GM19025 (cell line): ENCODE data around the gene STRBP.

ENCODE experiments used
- ATAC-seq: cut with Tn5 transposase; IDR thresholded peaks from one replicate; pipeline ENCODE4 v1.9.1; 2021; ENCODE audit warnings: mild to moderate bottlenecking, low read depth, moderate library complexity; ENCODE audit not compliant: unreplicated experiment

The STRBP gene

DNA sequence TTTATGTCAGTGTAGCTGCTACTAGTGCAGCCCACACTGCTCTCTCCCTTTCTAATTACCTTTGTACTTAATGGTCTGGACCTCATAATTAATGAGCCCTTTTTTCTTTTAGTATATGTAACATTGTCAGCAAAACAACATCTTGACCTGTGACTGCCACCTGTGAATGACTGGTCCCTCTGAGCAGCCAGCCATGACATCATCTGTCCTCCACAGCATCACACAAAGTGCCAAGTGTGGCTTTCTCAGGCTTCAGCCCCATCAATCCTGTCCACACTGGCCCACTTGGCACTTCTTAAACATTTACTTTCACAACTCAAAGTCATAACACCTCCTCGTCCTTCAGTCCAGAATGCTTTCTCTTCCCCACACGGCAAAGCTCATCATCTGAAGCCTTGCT lies 130.2 kb downstream of the STRBP start:
- ATAC-seq = no peak

DNA sequence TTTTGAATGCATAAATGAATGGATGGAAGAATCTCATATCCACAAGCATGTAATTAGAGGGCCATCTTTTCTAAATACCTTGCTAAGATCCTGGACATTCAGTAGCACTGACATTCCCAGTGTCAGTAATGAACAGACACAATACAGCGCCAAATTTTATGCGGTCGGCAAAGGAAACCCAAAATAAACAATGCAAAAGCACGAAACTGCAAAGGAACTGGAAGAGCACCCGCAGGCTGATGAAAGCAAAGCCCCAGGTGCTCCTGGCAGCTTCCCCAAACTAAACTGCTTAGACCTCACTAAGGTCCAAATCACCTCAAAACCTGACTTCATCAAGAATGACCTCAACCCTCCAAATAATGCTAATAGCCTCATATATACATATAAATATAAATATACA lies 133.0 kb downstream of the STRBP start:
- no peak for ATAC-seq

DNA sequence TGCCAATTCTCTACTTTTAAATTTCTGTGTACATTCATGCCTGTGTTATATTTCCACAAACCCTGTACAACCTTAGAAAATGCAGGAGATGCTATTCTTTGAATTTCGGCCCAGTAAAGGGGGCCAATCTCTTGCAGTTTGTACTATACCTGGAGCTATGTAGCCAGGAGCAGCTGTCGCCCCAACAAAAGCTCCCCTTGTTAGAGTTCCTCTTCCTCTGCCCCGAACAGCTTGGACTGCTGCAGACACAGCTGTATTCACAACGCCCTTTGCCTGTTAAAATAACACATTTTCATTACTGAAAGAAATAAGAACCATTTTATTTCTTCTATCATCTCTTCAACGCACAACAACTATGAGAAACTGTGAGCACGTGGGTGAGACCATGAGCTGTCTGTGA lies 135.7 kb downstream of the STRBP start:
- no peak for ATAC-seq

DNA sequence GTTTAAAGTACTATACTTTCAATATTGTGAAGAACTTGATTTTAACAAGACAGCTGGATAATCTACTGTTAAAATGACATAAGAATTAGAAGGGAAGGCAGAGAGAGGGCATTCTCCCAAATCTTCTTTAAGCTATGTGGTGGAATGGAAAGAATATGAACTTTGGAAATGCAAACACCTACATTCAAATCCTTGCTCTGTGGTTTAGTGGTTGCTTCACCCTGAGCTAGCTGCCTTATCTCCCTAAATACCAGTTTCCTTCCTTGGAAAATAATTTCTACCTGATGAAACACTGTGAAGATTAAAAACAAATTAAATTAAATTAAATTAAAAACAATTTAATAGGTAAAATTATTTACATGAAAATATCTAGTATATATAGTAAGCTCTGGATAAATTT lies 136.4 kb downstream of the STRBP start:
- no peak for ATAC-seq

DNA sequence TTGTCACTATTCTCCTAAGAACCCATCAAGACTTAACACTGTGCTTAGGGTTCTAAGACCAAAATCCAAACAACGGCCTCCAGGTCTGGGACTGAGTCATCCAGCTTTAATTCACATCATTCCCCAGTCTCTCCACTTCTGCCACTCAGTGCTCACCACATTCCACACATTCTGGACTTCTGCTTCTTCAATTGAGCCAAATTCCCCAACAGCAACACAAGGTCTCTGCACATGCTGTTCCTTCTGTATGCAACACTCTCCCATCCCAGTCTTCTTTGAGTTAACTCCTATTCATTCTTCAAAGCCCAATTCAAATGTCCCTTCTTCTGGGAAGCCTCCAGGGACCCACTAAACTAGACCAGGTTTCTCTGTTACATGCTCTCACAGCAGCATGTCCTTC lies 137.1 kb downstream of the STRBP start:
- no peak for ATAC-seq

DNA sequence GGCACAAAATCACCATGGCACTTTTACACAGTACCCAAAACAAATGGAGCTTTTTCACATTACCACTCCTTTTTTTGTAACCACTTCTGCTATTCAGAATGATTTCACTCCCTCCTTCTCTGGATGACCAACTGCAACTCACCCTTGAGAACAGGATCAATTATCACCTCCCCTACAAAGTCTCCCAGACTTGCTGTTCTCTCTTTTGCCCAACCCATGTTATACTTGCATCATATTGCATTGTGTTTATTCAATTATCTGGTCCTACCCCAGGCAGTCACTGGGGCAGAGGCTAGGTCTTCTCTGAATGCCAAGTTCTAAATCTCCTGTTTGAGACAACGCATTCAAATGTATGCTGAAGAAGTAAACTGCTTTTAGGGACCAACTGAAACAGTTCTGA lies 139.0 kb downstream of the STRBP start:
- ATAC-seq = no peak

DNA sequence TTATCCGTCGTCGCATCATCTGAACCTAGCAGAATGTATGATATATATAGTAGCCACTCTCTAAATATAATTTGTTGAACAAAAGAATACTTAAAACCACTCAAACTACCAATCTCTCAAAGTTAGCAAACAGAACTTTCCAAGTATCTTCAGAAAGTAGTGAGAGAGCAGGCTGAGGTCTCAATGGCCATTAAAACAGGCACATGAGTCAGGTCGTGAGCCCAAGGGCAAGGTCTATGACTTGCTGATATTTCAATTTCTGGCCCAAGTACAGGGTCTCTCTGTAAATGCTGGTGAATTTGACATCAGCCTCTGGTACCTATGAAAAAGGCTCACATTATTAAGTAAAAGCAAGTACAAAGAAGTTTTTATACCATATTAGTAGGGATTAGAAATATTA lies 139.8 kb downstream of the STRBP start:
- ATAC-seq = no peak

DNA sequence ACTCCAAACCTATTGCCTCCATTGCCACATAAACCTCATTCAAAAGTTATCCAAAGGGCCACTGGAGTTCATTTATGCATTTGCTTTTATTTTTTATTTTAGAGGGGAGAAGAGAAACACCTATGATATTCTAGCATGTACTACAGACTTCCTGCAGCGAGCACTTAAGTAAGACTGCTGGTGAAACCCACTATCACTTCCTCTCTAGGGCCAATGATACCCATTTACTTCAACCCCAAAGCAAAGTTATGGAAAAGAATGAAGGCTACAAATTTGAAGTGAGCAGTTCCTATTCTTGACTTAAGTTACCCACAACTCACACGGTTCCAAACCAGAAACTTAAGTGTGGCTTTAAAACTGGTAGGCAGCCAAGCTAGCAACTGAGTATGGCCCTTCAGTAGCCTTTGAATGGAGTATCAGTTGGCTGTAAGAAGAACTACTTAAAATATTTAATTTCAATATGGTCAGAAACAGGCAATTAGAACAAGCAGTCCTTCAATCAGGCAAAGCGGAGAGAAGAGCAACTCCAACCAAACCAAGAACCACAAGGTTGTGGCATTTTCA lies 140.8 kb downstream of the STRBP start:
- no peak for ATAC-seq

DNA sequence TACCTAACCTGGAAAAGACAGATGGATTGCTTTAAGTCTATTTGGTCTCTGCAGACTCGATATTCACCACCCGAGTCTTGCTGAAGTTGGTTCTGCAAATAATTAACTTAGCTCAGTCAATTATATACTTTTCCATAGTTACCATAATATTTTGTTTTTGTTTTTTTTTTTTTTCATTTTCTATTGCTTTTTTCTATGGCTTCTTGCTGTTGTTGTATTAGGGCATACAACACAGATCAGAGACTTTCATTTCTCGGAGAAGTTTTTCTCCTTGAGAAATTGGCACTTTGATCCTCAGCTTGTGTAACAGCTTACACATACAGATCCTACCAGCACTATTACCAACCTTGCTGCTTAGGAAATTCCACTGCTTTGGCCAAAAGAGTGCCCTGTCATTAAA lies 146.9 kb downstream of the STRBP start:
- ATAC-seq = no peak

DNA sequence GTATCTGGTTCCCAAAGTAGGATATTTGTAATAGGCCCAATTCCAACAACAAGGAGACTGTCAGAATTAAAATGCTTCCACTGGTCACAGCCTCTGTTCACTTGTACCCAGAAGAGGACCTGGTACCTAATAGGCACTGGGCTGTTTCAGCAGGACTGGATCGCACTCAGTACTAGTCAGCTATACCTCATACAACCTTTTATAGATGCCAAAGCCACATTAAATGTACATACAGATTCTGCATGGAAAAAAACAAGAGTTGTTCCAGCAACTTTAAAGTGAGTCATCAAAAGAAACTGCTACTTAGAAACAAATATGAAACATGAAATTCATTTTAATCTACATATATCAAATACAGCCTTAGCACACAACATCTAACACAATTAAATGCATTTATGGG lies 147.4 kb downstream of the STRBP start:
- ATAC-seq = no peak

DNA sequence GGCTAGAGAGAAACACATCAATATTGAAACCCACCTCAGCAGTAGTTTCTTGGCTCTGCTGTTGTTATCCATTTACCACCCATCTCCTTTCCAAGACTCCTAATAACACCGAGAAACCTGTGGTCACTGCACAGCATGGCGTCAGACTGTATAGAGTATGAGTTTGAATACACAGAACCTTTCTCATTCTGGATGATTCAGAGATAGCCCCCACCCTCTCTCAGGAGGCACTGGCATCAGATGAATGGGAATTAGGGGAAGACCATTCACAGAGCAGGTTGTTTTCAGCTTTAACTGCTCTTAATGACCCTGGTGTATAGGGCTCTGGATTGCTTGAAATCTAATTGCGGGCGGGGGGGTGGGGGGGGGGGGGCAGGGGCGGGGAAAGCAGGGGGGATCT lies 148.3 kb downstream of the STRBP start:
- ATAC-seq = no peak

DNA sequence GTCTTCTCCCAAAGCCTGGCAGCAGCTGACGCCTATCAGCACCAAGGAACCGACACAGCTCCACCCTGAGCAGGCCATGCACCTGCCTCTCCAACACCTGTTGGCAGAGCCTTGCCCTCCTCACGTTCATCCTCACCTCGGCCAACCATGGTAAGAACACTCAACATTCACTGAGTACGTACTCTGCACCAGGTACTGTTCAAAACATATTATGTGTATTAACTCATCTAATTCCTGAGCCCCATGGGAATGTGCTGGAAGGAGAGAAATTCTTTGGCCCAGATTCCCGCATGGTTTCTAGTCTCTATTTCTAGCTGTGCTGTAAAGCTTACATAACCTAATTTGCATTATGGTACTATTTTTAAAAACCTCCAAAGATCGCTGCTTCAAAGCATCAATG lies 148.8 kb downstream of the STRBP start:
- ATAC-seq = no peak

DNA sequence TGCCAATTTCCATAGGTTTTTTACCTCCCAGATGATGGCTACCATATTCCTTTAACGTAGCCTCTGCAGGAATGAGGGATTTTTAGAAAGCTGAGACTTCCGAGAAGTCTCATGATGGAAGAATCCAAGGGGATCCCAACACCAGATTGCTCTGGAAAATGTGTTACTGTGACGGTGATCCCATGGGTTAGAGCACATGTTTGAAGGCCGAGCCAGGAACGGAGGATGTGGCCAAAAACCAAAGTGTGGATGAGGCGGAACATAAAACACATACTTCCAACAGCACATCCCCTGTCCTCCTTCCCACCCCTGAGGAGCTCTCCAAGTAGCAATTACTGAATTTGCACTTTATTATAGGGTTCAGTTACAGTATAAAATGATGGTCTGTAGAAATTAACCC lies 152.3 kb downstream of the STRBP start:
- ATAC-seq = no peak

DNA sequence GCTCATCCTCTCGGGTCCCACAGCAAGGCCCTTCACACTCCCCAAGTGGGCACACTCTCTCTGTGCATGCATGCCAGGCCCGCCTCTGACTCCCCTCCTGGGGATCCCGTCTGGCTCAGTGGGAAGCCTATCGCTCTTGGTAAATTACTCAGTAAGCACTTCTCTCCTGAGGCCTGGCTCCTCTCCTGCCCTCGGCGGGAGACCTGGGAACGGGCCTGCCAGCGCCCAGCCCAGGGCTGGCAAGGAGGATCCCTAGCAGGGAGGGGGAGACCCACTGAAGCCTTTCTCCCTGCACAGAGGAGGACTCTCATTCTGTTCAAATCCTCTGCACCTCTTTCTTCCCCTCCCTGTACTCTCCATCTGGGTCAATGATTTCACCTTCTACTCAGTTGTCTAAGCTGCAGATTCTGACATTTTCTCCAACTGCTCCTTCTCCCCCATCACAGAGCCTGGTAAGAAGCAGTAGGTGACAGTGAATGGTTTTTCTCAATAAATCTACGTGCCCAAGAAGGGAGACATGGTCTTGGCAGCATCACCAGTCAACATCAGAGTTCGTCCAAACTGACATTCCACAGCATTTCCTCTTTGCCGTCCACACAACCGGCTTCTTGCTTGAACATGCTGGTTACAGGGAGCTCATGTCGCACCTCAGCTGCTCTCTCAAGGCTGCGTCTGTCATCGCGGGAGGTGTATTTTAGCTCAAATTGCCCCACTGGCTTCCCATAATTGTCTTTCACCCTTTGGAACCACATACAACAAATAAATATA lies 153.1 kb downstream of the STRBP start:
- ATAC-seq = no peak

DNA sequence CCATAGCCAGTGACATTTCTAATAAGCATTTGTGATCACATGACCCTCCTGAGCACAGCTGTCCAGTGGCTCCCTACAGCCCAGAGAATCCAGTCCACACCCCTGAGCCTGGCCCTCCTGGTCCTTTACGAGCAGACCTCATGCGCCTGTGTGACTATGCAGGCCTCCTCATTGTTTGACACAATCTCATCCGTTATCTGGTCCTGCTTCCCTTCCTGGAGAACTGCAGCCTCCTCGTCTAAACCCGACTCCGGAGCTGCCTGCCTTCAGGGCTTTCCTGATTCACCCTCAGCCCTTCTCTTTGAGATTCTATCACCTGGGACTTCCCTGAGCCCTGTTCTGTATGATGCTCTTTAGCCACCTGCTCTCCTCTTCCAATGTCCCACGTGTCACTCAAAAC lies 155.2 kb downstream of the STRBP start:
- no peak for ATAC-seq

DNA sequence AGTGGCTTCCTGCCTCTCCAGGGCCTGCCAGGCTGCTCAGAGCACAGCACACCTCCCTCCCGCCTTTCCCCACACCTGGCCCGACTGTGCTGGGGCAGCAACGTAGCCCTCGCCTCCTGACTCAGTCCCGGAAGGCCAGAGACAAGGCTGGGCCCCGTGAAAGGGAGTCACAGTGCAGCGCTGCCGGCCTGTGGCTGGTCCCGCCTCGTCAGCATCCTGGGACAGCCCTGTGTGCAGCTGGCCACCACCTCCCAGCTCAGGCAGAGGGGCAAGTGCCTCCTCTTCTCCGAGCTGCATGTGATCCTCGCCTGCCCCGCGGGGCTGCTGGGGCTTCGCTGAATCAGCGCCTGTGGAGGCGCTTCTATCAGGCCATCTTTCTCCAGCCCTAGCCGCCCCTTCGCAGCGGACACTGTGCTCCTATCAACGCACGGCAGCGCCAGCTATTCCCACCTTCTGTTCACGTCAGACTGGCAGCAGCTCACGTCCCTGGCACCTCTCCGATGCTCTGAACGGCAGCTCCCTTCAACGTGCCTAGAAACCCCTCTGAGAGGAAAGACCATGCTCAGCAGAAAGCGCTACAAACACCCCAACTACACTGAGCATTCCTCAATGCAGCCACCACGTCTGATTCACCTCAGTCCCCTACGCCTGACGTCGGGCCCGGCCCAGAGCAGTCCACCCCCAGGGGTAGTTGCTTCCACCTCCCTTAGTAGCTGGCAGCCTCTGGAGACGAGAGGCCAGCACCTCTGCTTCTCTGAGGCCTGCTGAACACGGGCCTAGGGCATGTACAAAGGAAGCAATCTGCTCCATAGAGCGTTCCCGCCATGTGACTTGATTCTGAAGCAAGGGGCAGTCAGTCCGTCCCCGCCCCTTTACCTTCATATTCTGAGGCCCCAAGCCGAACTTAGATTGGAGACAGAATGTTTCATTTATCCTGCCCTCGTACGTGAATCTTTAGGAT lies 156.1 kb downstream of the STRBP start:
- no peak for ATAC-seq

DNA sequence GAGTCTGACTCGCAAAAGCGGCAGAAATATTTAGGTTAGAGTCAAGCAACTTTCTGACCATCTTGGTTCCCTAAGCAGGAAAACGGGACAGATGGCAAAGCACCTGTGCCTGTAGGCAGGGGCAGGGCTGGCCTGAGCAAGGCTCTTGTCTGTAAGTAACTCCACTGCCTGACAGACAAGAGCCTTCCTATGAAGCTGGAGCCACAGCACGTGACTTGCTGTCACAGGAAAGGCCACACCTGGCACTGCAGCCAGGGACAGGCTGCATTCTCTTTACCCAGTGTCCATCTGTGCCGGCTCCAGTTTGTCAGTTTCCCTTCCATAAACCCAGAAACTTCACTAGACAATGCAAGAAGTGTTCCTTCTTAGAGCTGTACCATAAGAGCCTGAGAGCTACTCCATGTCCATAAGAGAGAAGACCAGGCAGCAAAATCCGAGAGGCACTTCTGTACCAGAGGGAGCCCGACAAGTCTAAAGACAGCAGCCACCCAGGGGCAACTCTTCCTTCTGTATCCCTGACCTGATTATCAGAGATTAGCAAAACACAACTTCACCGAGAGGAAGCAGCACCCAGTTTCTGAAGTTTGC lies 156.9 kb downstream of the STRBP start:
- ATAC-seq = no peak

DNA sequence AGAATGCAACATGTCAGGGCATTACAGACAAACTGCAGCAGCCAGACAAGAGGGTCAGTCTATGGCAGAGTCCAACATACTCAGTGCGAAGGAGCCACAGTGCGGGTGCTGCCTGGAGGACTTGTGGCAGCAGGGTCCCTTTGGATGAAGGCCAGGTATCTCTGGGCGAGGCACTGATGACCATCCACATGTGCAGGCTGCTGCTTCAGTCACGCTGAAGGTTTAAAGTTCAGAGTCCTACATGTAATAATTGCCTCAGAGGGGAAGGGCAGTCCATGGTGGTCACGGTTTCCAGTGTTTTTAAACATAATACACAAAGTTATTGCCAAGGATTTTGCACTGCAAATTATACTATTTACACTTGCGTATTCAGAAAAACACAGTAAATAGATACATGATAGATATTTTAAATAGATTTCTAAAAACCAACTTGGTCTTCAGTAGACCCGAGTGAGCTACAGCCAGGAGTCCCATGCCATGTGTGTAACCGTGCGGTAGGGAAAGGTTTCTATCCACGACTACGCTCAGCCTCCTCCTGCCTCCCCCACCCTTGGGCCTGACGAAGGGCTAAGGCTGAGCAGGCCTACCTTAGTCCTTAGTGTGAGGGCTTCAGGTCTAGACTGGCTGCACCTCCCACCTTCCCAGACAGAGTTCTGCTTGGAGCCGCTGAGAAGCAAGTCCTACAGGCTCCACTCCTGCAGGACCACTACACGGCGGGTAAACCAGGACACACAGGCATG lies 158.7 kb downstream of the STRBP start:
- ATAC-seq = no peak

DNA sequence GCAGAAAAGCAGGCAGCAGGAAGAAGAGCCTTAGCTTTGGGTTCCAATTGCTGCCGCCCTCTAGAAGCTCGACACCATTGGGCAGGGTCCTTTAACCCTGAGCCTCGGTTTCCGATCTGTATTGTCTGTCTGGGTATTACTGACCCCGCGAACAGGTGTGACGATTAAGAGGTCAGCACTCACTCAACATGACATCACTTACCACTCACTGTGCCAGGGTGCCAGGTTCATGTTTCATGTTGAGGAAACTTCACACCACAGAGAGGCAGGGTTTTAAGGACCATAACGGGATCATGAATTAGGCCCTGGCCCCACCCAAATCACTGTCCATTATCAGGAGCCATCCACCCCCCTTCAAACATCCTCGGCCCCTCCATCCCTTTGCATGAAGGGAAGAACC lies 159.4 kb downstream of the STRBP start:
- no peak for ATAC-seq

DNA sequence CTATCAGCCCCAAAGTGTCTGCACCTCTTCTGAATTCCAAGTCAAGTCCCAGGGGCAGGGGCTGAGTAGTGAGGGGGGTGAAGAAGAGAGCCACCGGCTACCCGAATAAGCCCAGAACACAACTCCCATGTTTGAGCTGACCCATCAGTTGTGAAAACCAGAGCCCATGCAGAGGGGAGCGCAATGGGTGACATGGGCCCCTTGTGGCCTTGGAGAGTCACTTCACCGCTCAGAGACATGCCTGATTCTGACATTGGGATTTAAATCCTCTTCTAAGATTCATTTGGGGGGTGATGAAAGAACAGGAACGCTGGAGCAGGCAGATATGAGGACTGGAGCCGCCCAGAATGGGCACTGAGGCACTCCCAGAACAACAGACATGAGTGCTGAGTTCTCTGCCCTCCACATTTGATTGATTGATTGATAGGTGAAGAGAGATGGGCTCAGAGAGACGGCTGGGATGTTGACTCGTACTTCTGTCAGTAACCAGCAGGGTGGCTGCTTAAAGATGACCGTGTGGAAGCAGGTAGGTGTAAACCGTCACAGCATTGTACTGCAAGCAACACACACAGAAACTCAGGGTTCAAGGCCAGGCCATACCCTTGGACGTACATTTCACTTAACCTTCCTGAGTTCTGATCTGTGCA lies 160.6 kb downstream of the STRBP start:
- no peak for ATAC-seq
